ENCODE results near the gene KCNQ5. TPM values are rescaled to one million over a fixed set of nuclear protein-coding genes. Genes with fewer than 3 reads are reported as not detected.

The KCNQ5 gene
- total RNA-seq, 1 donor from 2014 or later, result 1.5 TPM

DNA sequence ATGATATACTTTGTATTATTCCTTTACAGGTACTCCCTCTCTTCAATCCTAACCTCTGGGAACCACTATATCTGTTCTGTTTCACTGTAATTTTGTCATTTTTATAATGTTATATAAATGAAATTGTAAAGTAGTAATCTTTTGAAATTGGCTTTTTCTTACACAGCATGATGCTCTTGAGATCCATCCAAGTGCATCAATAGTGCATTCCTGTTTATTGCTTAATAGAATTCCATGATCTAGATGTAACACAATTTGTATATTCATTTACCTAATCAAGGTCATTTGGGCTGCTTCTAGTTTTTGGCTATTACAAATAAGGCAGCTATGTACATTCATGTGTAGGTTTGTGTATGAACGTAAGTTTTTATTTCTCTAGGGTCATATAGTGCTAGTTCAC is 428.8 kb downstream of the KCNQ5 start:
- TF ChIP-seq, protein P1, sequence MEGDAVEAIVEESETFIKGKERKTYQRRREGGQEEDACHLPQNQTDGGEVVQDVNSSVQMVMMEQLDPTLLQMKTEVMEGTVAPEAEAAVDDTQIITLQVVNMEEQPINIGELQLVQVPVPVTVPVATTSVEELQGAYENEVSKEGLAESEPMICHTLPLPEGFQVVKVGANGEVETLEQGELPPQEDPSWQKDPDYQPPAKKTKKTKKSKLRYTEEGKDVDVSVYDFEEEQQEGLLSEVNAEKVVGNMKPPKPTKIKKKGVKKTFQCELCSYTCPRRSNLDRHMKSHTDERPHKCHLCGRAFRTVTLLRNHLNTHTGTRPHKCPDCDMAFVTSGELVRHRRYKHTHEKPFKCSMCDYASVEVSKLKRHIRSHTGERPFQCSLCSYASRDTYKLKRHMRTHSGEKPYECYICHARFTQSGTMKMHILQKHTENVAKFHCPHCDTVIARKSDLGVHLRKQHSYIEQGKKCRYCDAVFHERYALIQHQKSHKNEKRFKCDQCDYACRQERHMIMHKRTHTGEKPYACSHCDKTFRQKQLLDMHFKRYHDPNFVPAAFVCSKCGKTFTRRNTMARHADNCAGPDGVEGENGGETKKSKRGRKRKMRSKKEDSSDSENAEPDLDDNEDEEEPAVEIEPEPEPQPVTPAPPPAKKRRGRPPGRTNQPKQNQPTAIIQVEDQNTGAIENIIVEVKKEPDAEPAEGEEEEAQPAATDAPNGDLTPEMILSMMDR (IDR thresholded peaks at IDR 0.05; ENCODE audit: partially characterized antibody, unreplicated experiment), result no peak
- Mint-ChIP-seq H3K4me3 (ENCODE audit: unreplicated experiment) (no peak overlapping the region), H3K9me3 (ENCODE audit: unreplicated experiment) (no peaks in the 10 kb centered on the region), H3K27ac (ENCODE audit: unreplicated experiment) (no peak overlapping the region), H3K27me3 (ENCODE audit: unreplicated experiment) (no peaks in the 10 kb centered on the region), H3K36me3 (ENCODE audit: unreplicated experiment) (no peaks in the 10 kb centered on the region), H3K4me1 (ENCODE audit: low read depth, unreplicated experiment) (no peaks in the 10 kb centered on the region)
- DNase-seq, result no peak

DNA sequence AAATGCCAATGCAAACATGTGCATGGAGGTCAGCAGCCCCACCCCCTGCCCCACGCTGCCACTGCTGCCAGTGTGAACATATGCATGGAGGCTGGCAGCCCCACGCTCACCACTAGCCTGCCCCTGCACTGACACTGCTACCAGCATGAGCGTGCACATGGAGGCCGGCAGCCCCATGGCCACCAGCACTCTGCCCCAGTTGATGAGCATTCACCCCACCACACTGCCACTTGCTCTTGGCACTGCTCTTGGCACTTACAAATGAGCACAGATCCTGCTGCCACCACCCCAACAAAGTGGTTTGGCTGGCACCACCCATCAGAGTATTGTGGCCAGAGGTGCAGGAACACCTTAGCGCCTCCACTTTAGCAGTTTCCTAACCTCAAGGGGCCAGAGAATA is 429.3 kb downstream of the KCNQ5 start:
- H3K9me3 Mint-ChIP-seq (ENCODE audit: unreplicated experiment), result no peaks in the 10 kb centered on the region
- H3K27ac Mint-ChIP-seq (ENCODE audit: unreplicated experiment), result no peak overlapping the region
- H3K4me3 Mint-ChIP-seq (ENCODE audit: unreplicated experiment), result no peak overlapping the region
- TF ChIP-seq, protein P1 (IDR thresholded peaks at IDR 0.05; ENCODE audit: partially characterized antibody, unreplicated experiment), result no peak
- H3K27me3 Mint-ChIP-seq (ENCODE audit: unreplicated experiment), result no peaks in the 10 kb centered on the region
- H3K36me3 Mint-ChIP-seq (ENCODE audit: unreplicated experiment), result no peaks in the 10 kb centered on the region
- H3K4me1 Mint-ChIP-seq (ENCODE audit: low read depth, unreplicated experiment), result no peaks in the 10 kb centered on the region
- DNase-seq, result no peak

DNA sequence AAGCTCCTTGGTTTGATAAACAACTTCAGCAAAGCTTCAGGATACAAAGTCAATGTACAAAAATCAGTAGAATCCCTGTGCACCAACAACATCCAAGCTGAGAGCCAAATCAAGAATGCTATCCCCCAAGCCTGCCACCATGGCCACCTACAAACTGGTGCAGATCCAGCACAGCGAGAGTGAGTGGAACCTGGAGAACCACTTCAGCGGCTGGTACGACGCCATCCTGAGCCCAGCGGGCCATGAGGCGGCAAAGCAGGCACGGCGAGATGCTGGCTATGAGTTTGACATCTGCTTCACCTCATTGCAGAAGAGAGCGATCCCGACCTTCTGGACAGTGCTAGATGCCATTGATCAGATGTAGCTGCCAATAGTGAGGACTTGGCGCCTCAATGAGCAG is 433.1 kb downstream of the KCNQ5 start:
- DNase-seq, result no peak
- TF ChIP-seq, protein P1 (IDR thresholded peaks at IDR 0.05; ENCODE audit: partially characterized antibody, unreplicated experiment), result no peak
- Mint-ChIP-seq H3K27ac (ENCODE audit: unreplicated experiment) (no peak overlapping the region), H3K27me3 (ENCODE audit: unreplicated experiment) (no peaks in the 10 kb centered on the region), H3K4me3 (ENCODE audit: unreplicated experiment) (no peak overlapping the region), H3K36me3 (ENCODE audit: unreplicated experiment) (no peaks in the 10 kb centered on the region), H3K9me3 (ENCODE audit: unreplicated experiment) (no peaks in the 10 kb centered on the region), H3K4me1 (ENCODE audit: low read depth, unreplicated experiment) (no peaks in the 10 kb centered on the region)

DNA sequence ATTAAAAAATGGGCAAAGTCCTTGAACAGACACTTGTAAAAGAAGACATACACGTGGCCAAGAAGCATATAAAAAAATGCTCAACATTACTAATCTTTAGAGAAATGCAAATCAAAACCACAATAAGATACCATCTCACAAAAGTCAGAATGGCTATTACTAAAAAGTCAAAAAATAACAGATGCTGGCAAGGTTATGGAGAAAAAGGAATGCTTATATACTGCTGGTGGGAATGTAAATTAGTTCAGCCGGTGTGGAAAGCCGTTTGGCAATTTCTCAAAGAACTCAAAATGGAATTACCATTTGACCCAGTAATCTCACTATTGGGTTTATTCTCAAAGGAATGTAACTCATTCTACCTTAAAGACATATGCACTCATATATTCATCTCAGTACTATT is 436.9 kb downstream of the KCNQ5 start:
- TF ChIP-seq, protein P1 (IDR thresholded peaks at IDR 0.05; ENCODE audit: partially characterized antibody, unreplicated experiment), result no peak
- H3K9me3 Mint-ChIP-seq (ENCODE audit: unreplicated experiment), result no peaks in the 10 kb centered on the region

GRCh38 chr6:73062130-73062529 is 440.3 kb downstream of the KCNQ5 start:
- Mint-ChIP-seq H3K27ac (ENCODE audit: unreplicated experiment) (no peak overlapping the region), H3K36me3 (ENCODE audit: unreplicated experiment) (no peaks in the 10 kb centered on the region), H3K9me3 (ENCODE audit: unreplicated experiment) (no peaks in the 10 kb centered on the region), H3K4me3 (ENCODE audit: unreplicated experiment) (no peak overlapping the region), H3K4me1 (ENCODE audit: low read depth, unreplicated experiment) (peaks cover 4% of the 10 kb centered on the region), H3K27me3 (ENCODE audit: unreplicated experiment) (no peaks in the 10 kb centered on the region)
- TF ChIP-seq, protein P1 (IDR thresholded peaks at IDR 0.05; ENCODE audit: partially characterized antibody, unreplicated experiment), result no peak
- DNase-seq, result no peak

More for the DNA sequence above, 436.9 kb downstream of the KCNQ5 start:
- H3K4me3 Mint-ChIP-seq (ENCODE audit: unreplicated experiment), result no peak overlapping the region
- no peak overlapping the region for H3K27ac Mint-ChIP-seq (ENCODE audit: unreplicated experiment)
- no peak for DNase-seq
- H3K4me1 Mint-ChIP-seq (ENCODE audit: low read depth, unreplicated experiment), result peaks cover 4% of the 10 kb centered on the region
- H3K27me3 Mint-ChIP-seq (ENCODE audit: unreplicated experiment), result no peaks in the 10 kb centered on the region
- no peaks in the 10 kb centered on the region for H3K36me3 Mint-ChIP-seq (ENCODE audit: unreplicated experiment)
